HG03469 (cell line): ENCODE results near the gene NAALADL2.
"Not testable (repeated sequence)": the region's sequence is repeated elsewhere in the genome, so short reads cannot be mapped to it uniquely, and the experiment has no call there.

Experiments used
- ATAC-seq: cut with Tn5 transposase; IDR thresholded peaks from one replicate; pipeline ENCODE4 v1.9.1; 2021; ENCODE audit warnings: mild to moderate bottlenecking, moderate library complexity, moderate number of reproducible peaks; ENCODE audit not compliant: unreplicated experiment

Gene NAALADL2

DNA sequence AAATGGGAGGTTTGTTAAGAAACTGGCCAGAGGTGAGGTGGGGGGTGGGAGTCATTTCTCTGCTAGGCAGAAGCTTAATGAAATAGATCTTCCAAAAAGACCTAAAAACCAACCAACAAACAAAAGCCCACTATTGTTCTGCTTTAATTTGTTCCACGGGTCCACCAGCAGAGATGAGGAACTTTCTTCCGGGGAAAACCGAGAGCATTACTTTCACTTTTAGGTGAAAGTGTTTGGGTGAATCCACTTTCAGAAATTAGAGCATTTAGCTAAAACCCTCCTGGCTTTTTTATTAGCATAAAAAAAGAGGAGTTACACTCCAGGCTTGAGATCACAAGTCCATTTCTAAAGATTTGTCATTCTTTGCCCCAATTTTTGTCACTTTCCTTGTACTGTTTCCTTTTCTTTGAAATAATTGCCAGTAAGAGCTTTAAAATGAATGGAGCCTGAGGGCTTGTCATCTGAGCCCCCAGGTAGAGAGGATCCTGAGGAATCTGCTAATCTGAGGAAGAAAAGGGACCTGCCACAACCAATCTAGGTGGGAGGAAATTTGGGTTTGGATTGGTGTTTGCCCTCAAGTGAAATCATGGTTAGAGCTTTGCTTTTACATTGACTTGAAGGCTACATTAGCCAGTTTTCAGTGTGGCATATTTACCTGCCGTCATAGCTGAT is 667.6 kb downstream of the NAALADL2 start:
- ATAC-seq = no peak

- not testable (repeated sequence) for ATAC-seq
Measured at GRCh38 chr3:175528693-175529092, 669.6 kb downstream of the NAALADL2 start.

DNA sequence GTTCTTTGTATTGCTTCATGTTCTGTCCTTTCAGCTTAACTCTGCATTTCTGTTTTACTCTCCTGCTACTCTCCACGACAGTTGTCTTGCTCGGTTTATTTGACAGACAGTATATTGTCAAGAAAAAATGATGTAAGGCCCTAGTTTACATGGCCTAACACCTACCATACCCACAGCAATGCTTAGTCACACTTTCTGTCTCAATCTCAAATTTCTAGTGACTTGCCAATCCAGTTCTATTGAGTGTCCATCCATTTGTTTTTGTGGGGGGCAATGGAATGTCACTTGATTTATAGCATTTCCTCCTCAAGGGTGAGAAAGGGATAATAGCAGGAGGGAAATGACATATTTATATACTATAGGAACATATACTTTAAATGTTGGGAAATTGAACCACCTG is 676.2 kb downstream of the NAALADL2 start:
- no peak for ATAC-seq

DNA sequence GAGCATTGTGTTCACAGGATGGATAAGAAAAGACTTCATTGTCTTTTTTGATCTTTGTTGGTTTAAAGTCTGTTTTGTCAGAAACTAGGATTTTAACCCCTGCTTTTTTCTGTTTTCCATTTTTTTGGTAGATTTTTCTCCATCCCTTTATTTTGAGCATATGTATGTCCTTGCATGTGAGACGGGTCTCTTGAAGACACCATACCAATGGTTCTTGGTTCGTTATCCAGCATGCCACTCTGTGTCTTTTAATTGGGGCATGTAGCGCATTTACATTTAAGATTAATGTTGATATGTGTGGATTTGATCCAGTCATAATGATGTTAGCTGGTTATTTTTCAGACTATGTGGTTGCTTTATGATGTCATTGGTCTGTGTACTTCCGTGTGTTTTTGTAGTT is 687.0 kb downstream of the NAALADL2 start:
- no peak for ATAC-seq

DNA sequence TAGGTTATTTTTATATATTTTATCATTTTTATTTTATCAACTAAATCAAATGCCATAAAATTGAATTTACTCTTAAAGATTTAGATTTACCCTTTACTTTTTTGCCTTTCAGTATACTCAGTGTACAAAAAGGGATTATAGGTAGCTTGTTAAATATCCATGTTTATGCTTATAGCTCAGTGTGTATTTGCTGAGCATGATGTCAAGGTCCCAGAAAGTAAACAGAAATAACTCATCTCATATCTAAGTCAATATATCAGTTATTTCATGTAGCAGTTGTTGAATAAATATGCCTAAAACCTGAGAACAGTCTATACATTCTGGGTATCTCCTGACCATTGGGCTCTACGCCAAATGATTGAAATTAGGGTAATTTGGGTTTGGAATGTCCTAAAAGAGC is 693.8 kb downstream of the NAALADL2 start:
- ATAC-seq = no peak

DNA sequence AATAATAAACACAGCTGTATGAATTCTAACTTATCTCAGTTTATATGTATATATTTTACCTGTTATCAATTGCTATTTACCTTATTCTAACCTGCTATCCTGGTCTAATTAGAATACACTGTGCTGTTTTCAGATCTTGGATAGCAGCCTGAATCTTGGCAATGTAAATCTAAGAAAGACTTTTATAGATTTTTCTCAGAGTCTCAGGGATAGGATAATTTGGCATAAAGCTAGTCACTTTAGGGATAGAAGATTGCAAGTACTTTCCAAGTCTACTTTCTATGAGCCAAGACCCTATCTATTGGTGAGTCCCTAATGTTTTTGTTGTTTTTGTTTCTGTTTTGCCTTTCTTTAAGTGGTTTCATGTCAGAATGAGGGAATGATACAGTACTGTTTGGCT is 695.7 kb downstream of the NAALADL2 start:
- ATAC-seq = no peak

GRCh38 chr3:175558261-175558660 is 699.1 kb downstream of the NAALADL2 start:
- ATAC-seq = no peak

DNA sequence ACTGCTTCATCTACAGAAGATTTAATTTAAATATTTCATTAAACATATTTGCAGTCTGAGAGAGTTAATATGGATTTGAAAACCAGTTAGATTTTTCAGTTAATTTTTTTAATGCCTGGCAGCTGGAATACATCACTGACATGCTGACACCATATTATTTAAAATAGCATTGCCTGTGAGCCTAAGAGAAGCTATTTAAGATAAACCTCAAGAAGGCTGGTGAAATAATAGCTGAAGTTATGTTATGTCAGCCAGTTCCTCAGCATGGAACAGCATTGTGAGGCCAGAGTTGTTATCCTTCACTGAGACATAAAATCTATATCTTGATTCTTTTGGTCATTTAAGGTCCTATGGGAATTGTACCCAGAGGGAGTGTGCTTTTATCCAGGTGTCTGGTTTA is 705.2 kb downstream of the NAALADL2 start:
- no peak for ATAC-seq

DNA sequence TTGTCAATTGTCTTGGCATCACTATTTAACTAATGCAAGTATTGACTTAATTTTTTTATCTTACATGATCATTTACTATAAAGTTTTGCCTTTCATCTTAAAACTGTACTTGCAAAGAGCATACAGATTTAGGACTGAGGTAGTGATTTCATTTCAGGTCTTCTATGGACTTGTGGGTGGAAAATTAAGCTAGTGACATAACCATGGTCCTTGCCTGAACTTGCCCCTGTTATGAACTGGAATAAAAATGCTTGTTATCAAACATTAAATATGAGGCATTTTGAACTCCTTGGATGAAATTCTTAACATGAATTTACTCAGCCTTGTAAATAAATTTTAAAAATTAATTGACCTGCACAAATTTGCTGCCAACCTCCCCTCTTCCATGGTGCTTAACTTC is 712.0 kb downstream of the NAALADL2 start:
- no peak for ATAC-seq

GRCh38 chr3:175573226-175573625 is 714.1 kb downstream of the NAALADL2 start:
- ATAC-seq = no peak

DNA sequence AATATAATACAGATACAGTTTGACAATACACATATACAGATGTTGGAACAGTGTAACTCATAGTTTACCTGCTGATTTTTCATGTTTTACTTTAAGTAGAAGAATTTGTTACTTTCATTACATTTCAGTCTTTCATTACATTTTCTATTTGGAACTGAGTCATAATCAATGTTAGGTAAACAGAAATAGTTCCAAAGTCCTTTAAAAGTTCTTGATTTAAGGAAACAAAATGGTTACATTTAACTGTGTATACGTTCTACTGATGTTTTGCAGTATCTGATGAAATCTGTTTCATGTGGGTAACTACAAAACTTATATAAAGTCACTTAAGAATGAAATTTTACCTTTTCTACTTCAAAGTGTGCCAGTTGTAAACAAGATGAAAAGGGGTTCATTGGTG is 721.2 kb downstream of the NAALADL2 start:
- ATAC-seq = no peak

- no peak for ATAC-seq
Measured at GRCh38 chr3:175585898-175586297, 726.8 kb downstream of the NAALADL2 start.

GRCh38 chr3:175590745-175591144 is 731.6 kb downstream of the NAALADL2 start:
- no peak for ATAC-seq

GRCh38 chr3:175591375-175591774 is 732.2 kb downstream of the NAALADL2 start:
- no peak for ATAC-seq

DNA sequence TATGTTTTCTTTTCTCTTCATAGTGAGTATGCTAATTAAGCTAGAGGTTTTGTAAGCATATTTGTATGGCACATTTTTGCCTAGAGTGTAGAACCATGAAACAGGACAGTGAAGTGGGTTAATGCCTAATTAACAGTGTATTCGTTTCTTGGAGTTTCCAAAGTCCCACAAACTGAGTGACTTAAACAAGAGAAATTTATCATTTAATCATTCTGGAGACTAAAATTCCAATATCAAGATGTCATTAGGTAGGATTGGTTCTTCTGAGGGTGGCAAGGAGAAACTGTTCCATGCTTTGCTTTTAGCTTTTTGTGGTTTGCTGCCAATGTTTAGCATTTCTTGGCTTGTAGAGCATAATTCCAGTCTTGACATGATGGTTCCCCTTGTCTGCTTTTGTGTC is 734.2 kb downstream of the NAALADL2 start:
- ATAC-seq = no peak

DNA sequence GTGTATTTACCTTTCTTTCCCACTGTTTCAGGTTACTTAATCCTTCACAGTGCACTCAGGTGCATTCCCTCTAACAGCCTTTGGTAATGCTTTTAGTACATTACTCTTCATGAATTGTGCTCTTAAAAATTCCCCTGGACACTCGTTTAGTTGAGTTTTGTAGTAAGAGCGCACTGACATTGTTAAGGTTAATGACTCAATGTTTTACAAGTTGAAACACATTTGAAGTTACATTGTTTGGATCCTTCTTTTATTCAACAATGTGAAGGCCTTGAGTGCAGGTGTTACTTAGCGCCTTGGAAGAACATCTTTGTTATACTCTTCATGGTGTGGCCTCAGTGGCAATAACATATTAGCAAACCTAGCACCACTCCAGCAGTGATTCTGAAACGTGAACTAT is 739.6 kb downstream of the NAALADL2 start:
- ATAC-seq = no peak

DNA sequence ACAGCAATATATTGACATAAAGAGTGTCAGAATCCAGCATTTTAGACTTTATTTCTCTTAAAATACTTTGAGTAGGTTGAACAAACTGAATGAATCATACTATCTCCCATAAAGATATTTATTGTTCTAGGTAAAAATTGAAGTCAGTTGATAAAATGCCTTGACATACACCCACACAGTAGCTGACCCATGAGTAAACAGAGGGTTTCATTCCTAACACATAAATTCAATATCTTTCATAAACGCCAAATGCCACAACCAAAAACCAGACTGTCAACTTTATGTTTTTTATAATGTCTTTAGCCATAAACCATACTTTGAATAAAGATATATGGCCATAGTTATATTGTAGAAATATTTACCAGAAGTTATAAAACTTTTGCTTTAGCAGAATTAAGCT is 742.4 kb downstream of the NAALADL2 start:
- ATAC-seq = no peak

- no peak for ATAC-seq
Measured at GRCh38 chr3:175605851-175606250, 746.7 kb downstream of the NAALADL2 start.

- no peak for ATAC-seq
Measured at GRCh38 chr3:175606650-175607318, 747.6 kb downstream of the NAALADL2 start.

GRCh38 chr3:175608356-175608755 is 749.2 kb downstream of the NAALADL2 start:
- no peak for ATAC-seq

DNA sequence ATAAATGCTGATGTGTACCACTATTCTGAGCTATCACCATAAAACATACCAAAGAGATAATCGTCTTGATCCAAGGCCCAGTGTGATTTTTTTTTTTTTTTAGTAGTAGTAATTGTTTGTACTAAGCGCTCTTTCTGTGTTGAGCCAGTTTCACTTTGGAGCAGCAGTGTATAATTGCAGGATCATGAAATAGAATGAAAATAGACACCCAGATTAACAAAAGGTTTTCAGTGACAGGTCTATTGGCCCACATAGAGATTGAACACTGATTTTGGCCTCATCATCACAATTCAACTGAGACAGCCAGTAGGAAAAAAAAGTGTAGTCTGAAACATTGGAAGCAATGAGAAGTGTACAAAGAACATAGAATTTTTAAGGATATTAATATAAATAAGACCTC is 749.8 kb downstream of the NAALADL2 start:
- no peak for ATAC-seq

DNA sequence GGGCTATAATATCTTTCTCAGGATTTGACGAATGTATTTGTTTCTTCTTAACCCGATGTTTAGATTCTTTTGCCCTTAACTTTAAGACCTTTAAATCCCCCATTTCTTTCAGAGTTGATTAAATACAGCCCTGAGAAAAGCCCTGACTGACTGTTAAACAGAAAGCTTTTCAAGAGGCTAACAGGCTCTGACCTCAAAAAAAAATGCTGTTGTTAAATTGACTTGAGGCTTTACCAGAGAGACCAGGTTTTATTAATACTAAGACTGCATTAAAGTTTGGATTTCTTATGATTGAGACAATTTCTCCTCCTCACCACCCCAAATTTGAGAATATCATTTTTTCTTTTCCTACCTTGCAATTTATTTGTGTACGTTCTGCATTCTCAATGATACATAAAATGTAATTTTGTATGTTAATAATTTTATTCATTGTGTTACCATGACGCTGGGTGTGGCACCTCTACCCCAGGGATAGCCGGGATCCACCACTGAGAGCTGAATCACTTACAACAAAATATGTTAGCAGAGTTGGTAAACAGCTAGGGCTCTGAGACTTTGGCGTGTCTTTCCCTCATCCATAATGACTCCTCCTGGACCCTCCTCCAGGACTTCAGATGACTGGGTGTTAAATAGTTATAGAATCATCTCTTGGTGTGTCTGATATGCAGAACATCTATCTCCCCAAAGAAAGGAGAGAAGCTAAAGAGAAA is 753.5 kb downstream of the NAALADL2 start:
- ATAC-seq = no peak
